ENCODE data around the gene AP2S1. TPM values are rescaled to one million over a fixed set of nuclear protein-coding genes. Genes with fewer than 3 reads are reported as not detected.

Gene AP2S1
- total and polyA plus RNA-seq, 2 donors (not counting 3 experiments of a cell fraction or from before 2014, with no cell fraction given) = 313 to 376 TPM

GRCh38 chr19:46862503-46862834 lies 11.8 kb upstream of the AP2S1 start:
- TF ChIP-seq MYC (IDR thresholded peaks at IDR 0.05; ENCODE audit: low read depth, low read length) (no peak), POLR2A (IDR thresholded peaks at IDR 0.05; ENCODE audit: low read depth, low read length) (no peak), GATA2 (IDR thresholded peaks at IDR 0.05; ENCODE audit: insufficient read depth, insufficient read length, low read depth, low read length) (no peak), EZH2 (IDR thresholded peaks at IDR 0.05; ENCODE audit: borderline replicate concordance, low read depth, low read length, severe bottlenecking) (no peak), JUN (IDR thresholded peaks at IDR 0.05; ENCODE audit: borderline replicate concordance, insufficient read depth, insufficient read length, low read depth) (no peak), FOS (IDR thresholded peaks at IDR 0.05; ENCODE audit: borderline replicate concordance, insufficient read depth, low read length) (no peak), MAX (IDR thresholded peaks at IDR 0.05; ENCODE audit: insufficient read depth, insufficient read length) (no peak), CTCF (IDR thresholded peaks at IDR 0.05; ENCODE audit: extremely low read depth in 1 of 2, insufficient read depth in 1 of 2, low read depth in 1 of 2, low read length in 2 of 2) (no peak), POLR2AphosphoS5 (IDR thresholded peaks at IDR 0.05; ENCODE audit: insufficient read depth, low read depth, low read length) (no peak)
- Histone ChIP-seq H3K36me3 (ENCODE audit: control insufficient read depth in 2 of 2, extremely low read depth in 1 of 2, insufficient read depth in 2 of 2, low read length in 2 of 2) (no peaks in the 10 kb centered on the region), H4K20me1 (replicated peaks; ENCODE audit: control insufficient read depth, extremely low read depth, insufficient read depth, low read length) (no peaks in the 10 kb centered on the region), H3K27me3 (ENCODE audit: control insufficient read depth in 2 of 2, insufficient read depth in 2 of 2, low read length in 2 of 2) (no peaks in the 10 kb centered on the region), H3K9me3 (replicated peaks; ENCODE audit: control insufficient read depth, insufficient read depth, low read length) (no peaks in the 10 kb centered on the region), H2AFZ (ENCODE audit: low read depth, low read length) (no peak overlapping the region), H3K4me3 (replicated peaks in 1 of 3; ENCODE audit: insufficient read depth in 1 of 3, low read depth in 1 of 3, low read length in 3 of 3) (peak overlapping the region in 2 of 3 experiments; percentile 78 to 81), H3K4me1 (ENCODE audit: control insufficient read depth, extremely low read depth, insufficient read depth, low read length) (peaks cover 41% of the 10 kb centered on the region), H3K79me2 (ENCODE audit: control insufficient read depth, insufficient read depth, low read length) (peaks cover 61% of the 10 kb centered on the region), H3K4me2 (ENCODE audit: insufficient read depth, low read length) (peak overlapping the region; percentile 64), H3K9me1 (replicated peaks; ENCODE audit: control insufficient read depth, extremely low read depth, insufficient read depth, low read length) (no peaks in the 10 kb centered on the region), H3K9ac (replicated peaks; ENCODE audit: extremely low read depth, insufficient read depth, low read length) (peak overlapping the region; percentile 0), H3K27ac (ENCODE audit: insufficient read depth, low read depth, low read length) (no peak overlapping the region)
- DNase-seq (ENCODE audit: low read depth, low spot score) (peak; percentile 35), FAIRE-seq (no peak)
- BruUV-seq (replicated peaks) = no TSS peak
- POLR2A ChIA-PET = interaction anchor here (0.7 kb wide), 1 partner anchor 115 kb away, joined by 3 read pairs; no protein-coding TSS in a partner anchor
- dilution Hi-C loops (cut with MboI; ENCODE audit: extremely low pct_ligation_motif_present, low sequenced_read_pairs) = no loop called here
- intact Hi-C loops (cut with micrococcal nuclease) = loop anchor here (2.0 to 5.0 kb wide), 3 partner anchors 42 to 270 kb away; partner anchors contain the start of genes SAE1 and ZC3H4
- CTCF ChIA-PET = interaction anchor here (1.0 to 3.8 kb wide), 4 partner anchors 11 to 129 kb away, joined by 3 to 33 read pairs (median 20); no protein-coding TSS in a partner anchor

Measured in endothelial cell of umbilical vein (primary cell).